SK-N-SH (cell line): Measurements from ENCODE around the gene HBQ1. TPM values are rescaled to one million over a fixed set of nuclear protein-coding genes. Genes with fewer than 3 reads are reported as not detected.

ENCODE experiments used
- CTCF ChIA-PET: fragments of 300-600, 350-600 bp; formaldehyde crosslinking; extraction: SDS; loops from one replicate; lab custom pipeline; 2021; lab: Yijun Ruan, JAX
- POLR2A ChIA-PET: fragments of 350-600 bp; sonication (Branson Sonifier 250); formaldehyde crosslinking; extraction: SDS; loops from one replicate; lab custom pipeline; 2020; ENCODE audit warnings: antibody characterized with exemption, inconsistent platforms; lab: Yijun Ruan, JAX
- DNase-seq: peaks from one replicate; pipeline ENCODE4 v3.0.0; 2012
- H2AFZ ChIP-seq: fragments of 200-600 bp; sonication (generic); 2 replicates; pipeline ENCODE4 v1.8.1; 2016; ENCODE audit warnings: antibody characterized with exemption, mild to moderate bottlenecking, low read depth
- H3F3A ChIP-seq: fragments of 200-600 bp; sonication (generic); replicated peaks from 2 replicates; pipeline ENCODE3; 2016; ENCODE audit warnings: antibody characterized with exemption, mild to moderate bottlenecking; ENCODE audit not compliant: insufficient read depth
- H3K27ac ChIP-seq, 2 experiments: fragments of 200-500 bp in 1 of 2; fragments of 200-600 bp in 1 of 2; sonication (Bioruptor generic) in 1 of 2; sonication (generic), shearing (Covaris generic) in 1 of 2; 2 replicates each; pipeline versions ENCODE4 v1.5.1 to v1.6.1; 2014 to 2016; ENCODE audit warnings: low read depth in 2 of 2, inconsistent platforms in 1 of 2, low read length in 1 of 2, mild to moderate bottlenecking in 1 of 2, mixed read lengths in 1 of 2
- H3K27me3 ChIP-seq: fragments of 200-600 bp; sonication (generic), shearing (Covaris generic); 2 replicates; pipeline ENCODE4 v1.6.1; 2016; ENCODE audit warnings: mixed run types; ENCODE audit not compliant: insufficient read depth
- H3K36me3 ChIP-seq, 2 experiments: fragments of 200-500 bp in 1 of 2; fragments of 200-600 bp in 1 of 2; sonication (Bioruptor generic) in 1 of 2; sonication (generic) in 1 of 2; replicated peaks in 1 of 2; 2 replicates each; pipeline versions ENCODE3 to v1.5.1; 2014 to 2016; ENCODE audit warnings: low read length in 1 of 2, mild to moderate bottlenecking in 1 of 2; ENCODE audit not compliant: insufficient read depth in 2 of 2, control insufficient read depth in 1 of 2
- H3K4me1 ChIP-seq, 2 experiments: fragments of 200-500 bp in 1 of 2; fragments of 200-600 bp in 1 of 2; sonication (Bioruptor generic) in 1 of 2; sonication (generic), shearing (Covaris generic) in 1 of 2; 2 replicates each; pipeline versions ENCODE4 v1.5.1 to v1.6.1; 2014 to 2016; ENCODE audit warnings: low read depth in 1 of 2, low read length in 1 of 2, mixed run types in 1 of 2; ENCODE audit not compliant: insufficient read depth in 2 of 2, control insufficient read depth in 1 of 2
- H3K4me2 ChIP-seq: fragments of 200-600 bp; sonication (generic), shearing (Covaris generic); 2 replicates; pipeline ENCODE4 v1.6.1; 2017; ENCODE audit warnings: mixed run types
- H3K4me3 ChIP-seq, 2 experiments: fragments of 200-500 bp in 1 of 2; fragments of 200-600 bp in 1 of 2; sonication (Bioruptor generic) in 1 of 2; sonication (generic), shearing (Covaris generic) in 1 of 2; 2 replicates each; pipeline versions ENCODE4 v1.5.1 to v1.8.1; 2014 to 2016; ENCODE audit warnings: low read depth in 2 of 2, inconsistent platforms in 1 of 2, low read length in 1 of 2, mild to moderate bottlenecking in 1 of 2, mixed read lengths in 1 of 2, moderate library complexity in 1 of 2
- H3K79me2 ChIP-seq: fragments of 200-600 bp; sonication (generic); 2 replicates; pipeline ENCODE4 v1.8.1; 2017; ENCODE audit warnings: mild to moderate bottlenecking; ENCODE audit not compliant: insufficient read depth
- H3K9ac ChIP-seq: fragments of 200-600 bp; sonication (generic); 2 replicates; pipeline ENCODE4 v1.6.1; 2017; ENCODE audit warnings: mixed run types
- H3K9me2 ChIP-seq: fragments of 200-600 bp; sonication (generic); 2 replicates; pipeline ENCODE4 v1.6.1; 2017; ENCODE audit warnings: mixed run types
- H3K9me3 ChIP-seq: fragments of 200-600 bp; sonication (generic); 2 replicates; pipeline ENCODE4 v1.6.1; 2017; ENCODE audit warnings: mixed run types, mild to moderate bottlenecking, moderate library complexity
- H4K20me1 ChIP-seq: fragments of 200-600 bp; sonication (generic); 2 replicates; pipeline ENCODE4 v1.6.1; 2017; ENCODE audit warnings: mild to moderate bottlenecking, mixed run types; ENCODE audit not compliant: insufficient read depth
- EP300 ChIP-seq, 2 experiments: IDR thresholded peaks; 2 replicates each; pipeline versions ENCODE4 v1.4.0 to v1.6.1; 2012; ENCODE audit warnings: borderline replicate concordance in 1 of 2, low read depth in 1 of 2, low read length in 1 of 2
- EZH2phosphoT487 ChIP-seq: fragments of 200-600 bp; sonication (generic); IDR thresholded peaks from 2 replicates; pipeline ENCODE4 v1.6.1; 2017; ENCODE audit warnings: low read depth, mixed run types, mild to moderate bottlenecking, antibody characterized with exemption, moderate library complexity, borderline replicate concordance
- FOSL2 ChIP-seq: IDR thresholded peaks from 2 replicates; pipeline ENCODE4 v1.4.0; 2012; ENCODE audit warnings: low read depth, mild to moderate bottlenecking, moderate library complexity, borderline replicate concordance
- FOXJ3 ChIP-seq: sonication (generic); formaldehyde crosslinking; IDR thresholded peaks from 2 replicates; pipeline ENCODE4 v1.5.1; 2020; ENCODE audit warnings: mild to moderate bottlenecking, missing genetic modification reagents
- FOXM1 ChIP-seq: IDR thresholded peaks from 2 replicates; pipeline ENCODE4 v1.4.0; 2012; ENCODE audit warnings: low read depth, mild to moderate bottlenecking
- GABPA ChIP-seq: IDR thresholded peaks from 2 replicates; pipeline ENCODE4 v1.4.0; 2012; ENCODE audit warnings: low read depth, mild to moderate bottlenecking
- GATA2 ChIP-seq: sonication (generic); formaldehyde crosslinking; IDR thresholded peaks from 2 replicates; pipeline ENCODE4 v1.5.0; 2020; ENCODE audit warnings: mild to moderate bottlenecking, missing genetic modification reagents
- MEF2A ChIP-seq: IDR thresholded peaks from 2 replicates; pipeline ENCODE4 v1.4.0; 2012; ENCODE audit warnings: low read depth, borderline replicate concordance
- NRF1 ChIP-seq: IDR thresholded peaks from 2 replicates; pipeline ENCODE4 v1.6.1; 2012; ENCODE audit warnings: low read depth, mild to moderate bottlenecking, low read length
- POLR2AphosphoS5 ChIP-seq: IDR thresholded peaks from 2 replicates; pipeline ENCODE4 v1.6.1; 2012; ENCODE audit warnings: low read depth, low read length
- RAD21 ChIP-seq: IDR thresholded peaks from 2 replicates; pipeline ENCODE4 v1.6.1; 2012; ENCODE audit warnings: mild to moderate bottlenecking, low read length
- RCOR1 ChIP-seq: fragments of 150-350 bp; IDR thresholded peaks from 2 replicates; pipeline ENCODE4 v1.6.1; 2017; ENCODE audit warnings: antibody characterized with exemption, low read length
- RXRA ChIP-seq: IDR thresholded peaks from 2 replicates; pipeline ENCODE4 v1.4.0; 2012; ENCODE audit warnings: low read depth, mild to moderate bottlenecking, borderline replicate concordance
- SIN3A ChIP-seq: IDR thresholded peaks from 2 replicates; pipeline ENCODE4 v1.6.1; 2012; ENCODE audit warnings: low read depth, mild to moderate bottlenecking, low read length, moderate library complexity, borderline replicate concordance
- SMC3 ChIP-seq: IDR thresholded peaks from 2 replicates; pipeline ENCODE4 v1.6.1; 2012; ENCODE audit warnings: low read depth, low read length, improper control_type of control experiment
- TAF1 ChIP-seq: IDR thresholded peaks from 2 replicates; pipeline ENCODE4 v1.6.1; 2012; ENCODE audit warnings: low read depth, mild to moderate bottlenecking, low read length, moderate library complexity, borderline replicate concordance
- TCF12 ChIP-seq: IDR thresholded peaks from 2 replicates; pipeline ENCODE4 v1.4.0; 2012
- TEAD4 ChIP-seq: IDR thresholded peaks from 2 replicates; pipeline ENCODE4 v1.4.0; 2012; ENCODE audit warnings: mild to moderate bottlenecking, borderline replicate concordance; ENCODE audit not compliant: insufficient read depth
- YY1 ChIP-seq: IDR thresholded peaks from 2 replicates; pipeline ENCODE4 v1.4.0; 2012; ENCODE audit warnings: low read depth, mild to moderate bottlenecking
- WGBS: methylation state at CpG from one replicate; pipeline ENCODE4 v1.1.6; 2017; ENCODE audit warnings: low lambda C conversion rate; 5-methylcytosine and 5-hydroxymethylcytosine counted together
- polyA plus RNA-seq, 3 experiments: library from polyadenylated mRNA; depleted of rRNA; stranded (reverse); fragments of >200 nt; gene quantifications; 2 replicates each; pipeline ENCODE4 v1.2.3, GENCODE V29; 2012
- TF ChIP-seq, protein P1 (sequence below): fragments of 150-350 bp; IDR thresholded peaks from 2 replicates; pipeline ENCODE4 v1.6.1; 2017; ENCODE audit warnings: antibody characterized with exemption, low read length, low read depth, borderline replicate concordance
- TF ChIP-seq, protein P2 (sequence below): IDR thresholded peaks from 2 replicates; pipeline ENCODE4 v1.4.0; 2012; ENCODE audit warnings: low read depth
- TF ChIP-seq, protein P3 (sequence below): IDR thresholded peaks from 2 replicates; pipeline ENCODE4; 2012
- TF ChIP-seq, protein P4 (sequence below): IDR thresholded peaks from 2 replicates; pipeline ENCODE4 v1.4.0; 2012; ENCODE audit warnings: low read depth, borderline replicate concordance

HBQ1 gene
- polyA plus RNA-seq, 1 of the 3 experiments (the other 2 are of a cell fraction) = 5.2 TPM

DNA sequence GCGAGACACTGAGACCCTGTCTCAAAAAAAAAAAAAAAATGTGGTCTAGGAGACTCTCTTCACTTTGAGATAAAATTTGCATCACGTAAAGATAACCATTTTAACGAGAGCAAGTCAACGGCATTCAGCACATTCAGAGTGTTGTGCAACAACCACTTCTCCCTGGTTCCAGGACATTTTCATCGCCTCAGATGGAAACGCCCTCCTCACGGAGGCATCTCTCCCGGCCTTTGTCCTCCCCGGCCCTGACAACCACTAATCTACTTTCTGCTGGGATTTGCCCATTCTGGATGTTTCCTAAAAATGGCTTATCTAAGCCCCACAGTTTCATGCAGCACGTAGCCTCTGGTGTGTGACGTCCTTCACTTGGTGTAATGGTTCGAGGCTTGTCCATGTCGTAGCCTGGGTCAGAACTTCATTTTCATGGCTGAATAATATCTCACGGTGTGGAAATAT is 35.4 kb upstream of the HBQ1 start:
- H3K79me2 ChIP-seq = no peaks in the 10 kb centered on the region
- no peak overlapping the region for H2AFZ ChIP-seq
- H3K9me3 ChIP-seq = no peaks in the 10 kb centered on the region
- H3K27me3 ChIP-seq = no peaks in the 10 kb centered on the region
- no peak overlapping the region for H3K4me3 ChIP-seq
- no peaks in the 10 kb centered on the region for H4K20me1 ChIP-seq
- no peak overlapping the region for H3K4me2 ChIP-seq
- TF ChIP-seq NRF1 (no peak), SMC3 (no peak), TCF12 (no peak), RXRA (no peak), FOXJ3 (CRISPR knock-in tag) (no peak), RCOR1 (no peak), GABPA (no peak), EP300 (IDR thresholded peaks at IDR 0.05; ENCODE audit: borderline replicate concordance in 1 of 2, low read depth in 1 of 2, low read length in 1 of 2) (no peak), YY1 (no peak), EZH2phosphoT487 (no peak), MEF2A (no peak), GATA2 (CRISPR knock-in tag) (no peak), TEAD4 (no peak), POLR2AphosphoS5 (no peak), RAD21 (no peak)
- TF ChIP-seq, protein P1, sequence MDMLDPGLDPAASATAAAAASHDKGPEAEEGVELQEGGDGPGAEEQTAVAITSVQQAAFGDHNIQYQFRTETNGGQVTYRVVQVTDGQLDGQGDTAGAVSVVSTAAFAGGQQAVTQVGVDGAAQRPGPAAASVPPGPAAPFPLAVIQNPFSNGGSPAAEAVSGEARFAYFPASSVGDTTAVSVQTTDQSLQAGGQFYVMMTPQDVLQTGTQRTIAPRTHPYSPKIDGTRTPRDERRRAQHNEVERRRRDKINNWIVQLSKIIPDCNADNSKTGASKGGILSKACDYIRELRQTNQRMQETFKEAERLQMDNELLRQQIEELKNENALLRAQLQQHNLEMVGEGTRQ = no peak
- peaks cover 0 to 7% of the 10 kb centered on the region in 2 experiments; a peak in 1 of 4 replicates for H3K4me1 ChIP-seq
- ChIA-PET POLR2A (no interaction called here), CTCF (interaction anchor here (1.9 kb wide), 1 partner anchor 35 kb away, joined by 4 read pairs; the partner anchor contains the start of gene HBQ1)
- H3K36me3 ChIP-seq = no peaks in the 10 kb centered on the region
- no peak for DNase-seq
- H3K9me2 ChIP-seq = no peaks in the 10 kb centered on the region
- WGBS = 78% methylated on average over 14 of the region's 14 CpGs
- no peaks in the 10 kb centered on the region for H3F3A ChIP-seq
- H3K27ac ChIP-seq = no peak overlapping the region
- no peak overlapping the region for H3K9ac ChIP-seq

DNA sequence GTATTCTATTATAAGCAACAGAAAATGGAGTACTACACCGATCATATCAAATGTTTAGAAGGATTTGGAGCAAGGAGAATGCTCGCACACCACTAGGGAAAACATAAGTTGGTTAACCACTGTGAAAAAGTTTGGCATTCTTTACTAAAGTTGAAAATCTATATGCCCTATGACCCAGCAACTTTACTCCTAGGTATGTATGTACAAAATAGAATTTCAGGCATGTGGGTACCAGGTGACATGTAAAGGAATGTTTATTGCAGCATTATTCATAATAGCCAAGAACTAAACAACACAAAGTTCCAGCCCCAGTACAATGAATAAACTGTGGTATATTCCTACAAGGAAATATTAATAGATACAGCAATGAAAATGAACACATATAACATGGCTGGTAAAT is 33.6 kb upstream of the HBQ1 start:
- no peak for DNase-seq
- ChIA-PET POLR2A (no interaction called here), CTCF (no interaction called here)
- no peaks in the 10 kb centered on the region for H4K20me1 ChIP-seq
- H3K36me3 ChIP-seq = no peaks in the 10 kb centered on the region
- WGBS = 86% methylated on average over 2 of the region's 2 CpGs
- no peak overlapping the region for H3K4me3 ChIP-seq
- H3K27me3 ChIP-seq = no peaks in the 10 kb centered on the region
- H3K9me2 ChIP-seq = no peaks in the 10 kb centered on the region
- H3K27ac ChIP-seq = no peak overlapping the region
- H3K4me1 ChIP-seq = peaks cover 0 to 7% of the 10 kb centered on the region in 2 experiments; a peak in 1 of 4 replicates
- H3K4me2 ChIP-seq = no peak overlapping the region
- no peaks in the 10 kb centered on the region for H3K79me2 ChIP-seq
- no peak overlapping the region for H2AFZ ChIP-seq
- no peaks in the 10 kb centered on the region for H3F3A ChIP-seq
- H3K9me3 ChIP-seq = no peaks in the 10 kb centered on the region
- H3K9ac ChIP-seq = no peak overlapping the region
- TF ChIP-seq TAF1 = no peak
- no peak for TF ChIP-seq SIN3A
- no peak for TF ChIP-seq FOXJ3 (CRISPR knock-in tag)
- TF ChIP-seq RAD21 = no peak
- TF ChIP-seq, protein P2, sequence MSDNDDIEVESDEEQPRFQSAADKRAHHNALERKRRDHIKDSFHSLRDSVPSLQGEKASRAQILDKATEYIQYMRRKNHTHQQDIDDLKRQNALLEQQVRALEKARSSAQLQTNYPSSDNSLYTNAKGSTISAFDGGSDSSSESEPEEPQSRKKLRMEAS = no peak
- no peak for TF ChIP-seq FOSL2
- TF ChIP-seq GATA2 (CRISPR knock-in tag) = no peak
- TF ChIP-seq FOXM1 = no peak
- TF ChIP-seq, protein P3, sequence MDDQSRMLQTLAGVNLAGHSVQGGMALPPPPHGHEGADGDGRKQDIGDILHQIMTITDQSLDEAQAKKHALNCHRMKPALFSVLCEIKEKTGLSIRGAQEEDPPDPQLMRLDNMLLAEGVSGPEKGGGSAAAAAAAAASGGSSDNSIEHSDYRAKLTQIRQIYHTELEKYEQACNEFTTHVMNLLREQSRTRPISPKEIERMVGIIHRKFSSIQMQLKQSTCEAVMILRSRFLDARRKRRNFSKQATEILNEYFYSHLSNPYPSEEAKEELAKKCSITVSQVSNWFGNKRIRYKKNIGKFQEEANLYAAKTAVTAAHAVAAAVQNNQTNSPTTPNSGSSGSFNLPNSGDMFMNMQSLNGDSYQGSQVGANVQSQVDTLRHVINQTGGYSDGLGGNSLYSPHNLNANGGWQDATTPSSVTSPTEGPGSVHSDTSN = no peak
- TF ChIP-seq, protein P4, sequence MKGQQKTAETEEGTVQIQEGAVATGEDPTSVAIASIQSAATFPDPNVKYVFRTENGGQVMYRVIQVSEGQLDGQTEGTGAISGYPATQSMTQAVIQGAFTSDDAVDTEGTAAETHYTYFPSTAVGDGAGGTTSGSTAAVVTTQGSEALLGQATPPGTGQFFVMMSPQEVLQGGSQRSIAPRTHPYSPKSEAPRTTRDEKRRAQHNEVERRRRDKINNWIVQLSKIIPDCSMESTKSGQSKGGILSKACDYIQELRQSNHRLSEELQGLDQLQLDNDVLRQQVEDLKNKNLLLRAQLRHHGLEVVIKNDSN = no peak
- TF ChIP-seq, protein P1 = no peak
